HCT116 (cell line): ENCODE measurements around the gene LHX3.

Experiments
- CTCF ChIP-seq, 3 experiments: fragments of 200-600 bp in 1 of 3; sonication (generic) in 1 of 3; IDR thresholded peaks in 2 of 3; conservative IDR thresholded peaks in 1 of 3; 2 replicates each; pipeline ENCODE4 v1.5.1; 2012 to 2017; ENCODE audit warnings: low read depth in 2 of 3, low read length in 2 of 3, antibody characterized with exemption in 1 of 3, borderline replicate concordance in 1 of 3, control low read depth in 1 of 3, mild to moderate bottlenecking in 1 of 3, mixed read lengths in 1 of 3, mixed run types in 1 of 3, moderate library complexity in 1 of 3; ENCODE audit not compliant: insufficient read depth in 1 of 3
- POLR2A ChIP-seq: IDR thresholded peaks from 2 replicates; pipeline ENCODE4 v1.7.0; 2011; ENCODE audit warnings: borderline replicate concordance; ENCODE audit not compliant: insufficient read depth, insufficient read length; ENCODE audit errors: extremely low read depth
- POLR2AphosphoS5 ChIP-seq: IDR thresholded peaks from 2 replicates; pipeline ENCODE4 v1.6.1; 2011; ENCODE audit warnings: mild to moderate bottlenecking, low read depth, low read length, moderate library complexity
- REST ChIP-seq: IDR thresholded peaks from 2 replicates; pipeline ENCODE4 v1.6.1; 2012; ENCODE audit warnings: low read depth
- SRF ChIP-seq: IDR thresholded peaks from 2 replicates; pipeline ENCODE4 v1.6.1; 2012; ENCODE audit warnings: low read depth
- TCF7L2 ChIP-seq: IDR thresholded peaks from 2 replicates; pipeline ENCODE4 v1.7.0; 2011; ENCODE audit warnings: borderline replicate concordance, inconsistent platforms; ENCODE audit not compliant: insufficient read depth, insufficient read length; ENCODE audit errors: extremely low read depth
- ZBTB33 ChIP-seq: IDR thresholded peaks from 2 replicates; pipeline ENCODE4 v1.6.1; 2011; ENCODE audit warnings: mild to moderate bottlenecking, low read length, moderate library complexity; ENCODE audit not compliant: insufficient replicate concordance; ENCODE audit errors: extremely low read depth

- TF ChIP-seq ZBTB33 (no peak), REST (no peak), CTCF (IDR thresholded peaks at IDR 0.05 in 2 of 3, conservative IDR thresholded peaks at IDR 0.05 in 1 of 3; ENCODE audit: borderline replicate concordance in 1 of 3, insufficient read depth in 1 of 3, low read depth in 2 of 3, low read length in 2 of 3) (no peak), SRF (no peak), TCF7L2 (no peak), POLR2A (no peak), POLR2AphosphoS5 (no peak)
These were observed 19.9 kb downstream of the LHX3 start for GRCh38 chr9:136185066-136185465.
